Lung microvascular endothelial cell (primary cell): ENCODE results near the gene DCDC2B. TPM values are rescaled to one million over a fixed set of nuclear protein-coding genes. Genes with fewer than 3 reads are reported as not detected.

Experiments
- DNase-seq, 2 donors: peaks; one replicate each; pipeline versions ENCODE4 v3.0.0 to v3.0.0-alpha.2; 2010; ENCODE audit warnings: low read depth in 2 of 2
- total RNA-seq: library from RNA; depleted of rRNA; stranded (reverse); fragments of >200 nt; gene quantifications from 2 replicates; pipeline ENCODE4 v1.2.1, GENCODE V29; 2014

The DCDC2B gene
- total RNA-seq, 1 donor from 2014 or later = not detected

GRCh38 chr1:32195972-32196823 is 12.7 kb upstream of the DCDC2B start:
- no peak for DNase-seq

- DNase-seq = no peak
Observed at GRCh38 chr1:32197074-32197473, 11.8 kb upstream of the DCDC2B start.

- no peak for DNase-seq
Observed at GRCh38 chr1:32197837-32198236, 11.1 kb upstream of the DCDC2B start.

- DNase-seq = no peak
Observed at GRCh38 chr1:32198237-32199042, 10.4 kb upstream of the DCDC2B start.

GRCh38 chr1:32199043-32199716 is 9.7 kb upstream of the DCDC2B start:
- no peak for DNase-seq

GRCh38 chr1:32199717-32200072 is 9.2 kb upstream of the DCDC2B start:
- DNase-seq = no peak

- peak; percentile 45 to 52 for DNase-seq
Observed at GRCh38 chr1:32200226-32201010, 8.5 kb upstream of the DCDC2B start, which contains the start of gene CCDC28B. TSS of gene CCDC28B (plus strand) at chr1:32200595. CDS start at chr1:32201936, 1,341 bp downstream.

GRCh38 chr1:32201011-32201855 is 7.7 kb upstream of the DCDC2B start:
- peak; percentile 68 to 81 for DNase-seq

- DNase-seq = no peak
Observed at GRCh38 chr1:32204943-32205361, 3.9 kb upstream of the DCDC2B start.

GRCh38 chr1:32205401-32206370 is 3.2 kb upstream of the DCDC2B start, which contains the start of gene IQCC:
TSS of gene IQCC (plus strand) at chr1:32205671. CDS start at chr1:32205682, 11 bp downstream.
- DNase-seq = peak; percentile 84 to 91

GRCh38 chr1:32208469-32208868 is 420 bp upstream of the DCDC2B start:
- no peak for DNase-seq

GRCh38 chr1:32215629-32216480 is 7.0 kb downstream of the DCDC2B start:
- peak; percentile 75 to 84 for DNase-seq

GRCh38 chr1:32216566-32216965 is 7.7 kb downstream of the DCDC2B start:
- peak in 1 of 2 donors; percentile 28 for DNase-seq

GRCh38 chr1:32219022-32219421 is 10.1 kb downstream of the DCDC2B start:
- no peak for DNase-seq

GRCh38 chr1:32220746-32221580 is 12.1 kb downstream of the DCDC2B start:
- no peak for DNase-seq

GRCh38 chr1:32221581-32221979 is 12.7 kb downstream of the DCDC2B start:
- DNase-seq = no peak
